Retinal pigment epithelial cell (primary cell): ENCODE measurements around the gene ATF6.

Experiments used
- DNase-seq: peaks from one replicate; pipeline ENCODE4 v3.0.0-alpha.2; 2010; ENCODE audit warnings: low read depth
- H3K4me3 ChIP-seq: 2 replicates; pipeline ENCODE4 v1.5.1; 2011; ENCODE audit warnings: mild to moderate bottlenecking, low read length, control low read depth, moderate library complexity
- TF ChIP-seq, protein P1 (sequence below): conservative IDR thresholded peaks from 2 replicates; pipeline ENCODE4 v1.5.1; 2011; ENCODE audit warnings: low read depth, low read length, control low read depth, inconsistent platforms

ATF6 gene

DNA sequence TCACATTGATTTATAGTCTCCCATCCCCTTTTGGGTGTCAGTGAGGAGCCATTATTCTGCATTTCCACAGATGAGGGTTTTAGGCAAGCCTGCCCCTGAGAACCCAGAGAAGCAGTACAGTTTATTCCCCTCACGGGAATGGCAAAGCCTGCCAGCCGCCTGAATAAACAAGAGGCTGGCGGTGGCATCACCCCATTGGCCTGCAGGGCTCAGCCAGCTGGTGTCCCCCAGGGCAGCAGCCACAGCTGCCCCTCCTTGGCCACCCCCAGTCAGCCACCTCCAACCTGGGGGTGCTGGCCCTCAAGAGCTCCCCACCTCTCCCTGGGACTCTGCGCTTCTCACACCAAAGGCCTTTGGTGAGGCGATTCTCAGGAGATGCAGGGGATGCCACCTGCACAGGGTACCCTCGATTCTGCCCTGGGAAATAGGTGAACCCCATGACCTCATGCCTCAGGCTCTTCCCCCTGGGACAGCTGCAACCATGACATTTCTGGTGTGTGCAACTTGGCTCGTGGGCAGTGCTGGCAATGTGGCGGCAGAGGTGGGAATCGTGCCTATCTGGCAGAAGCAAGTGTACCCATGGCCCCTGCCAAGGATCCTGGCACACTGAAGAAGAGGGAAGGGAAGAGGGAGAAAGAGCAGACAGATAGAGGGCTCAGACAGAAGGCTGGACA is 243.5 kb downstream of the ATF6 start:
- H3K4me3 ChIP-seq = no peak overlapping the region
- TF ChIP-seq, protein P1, sequence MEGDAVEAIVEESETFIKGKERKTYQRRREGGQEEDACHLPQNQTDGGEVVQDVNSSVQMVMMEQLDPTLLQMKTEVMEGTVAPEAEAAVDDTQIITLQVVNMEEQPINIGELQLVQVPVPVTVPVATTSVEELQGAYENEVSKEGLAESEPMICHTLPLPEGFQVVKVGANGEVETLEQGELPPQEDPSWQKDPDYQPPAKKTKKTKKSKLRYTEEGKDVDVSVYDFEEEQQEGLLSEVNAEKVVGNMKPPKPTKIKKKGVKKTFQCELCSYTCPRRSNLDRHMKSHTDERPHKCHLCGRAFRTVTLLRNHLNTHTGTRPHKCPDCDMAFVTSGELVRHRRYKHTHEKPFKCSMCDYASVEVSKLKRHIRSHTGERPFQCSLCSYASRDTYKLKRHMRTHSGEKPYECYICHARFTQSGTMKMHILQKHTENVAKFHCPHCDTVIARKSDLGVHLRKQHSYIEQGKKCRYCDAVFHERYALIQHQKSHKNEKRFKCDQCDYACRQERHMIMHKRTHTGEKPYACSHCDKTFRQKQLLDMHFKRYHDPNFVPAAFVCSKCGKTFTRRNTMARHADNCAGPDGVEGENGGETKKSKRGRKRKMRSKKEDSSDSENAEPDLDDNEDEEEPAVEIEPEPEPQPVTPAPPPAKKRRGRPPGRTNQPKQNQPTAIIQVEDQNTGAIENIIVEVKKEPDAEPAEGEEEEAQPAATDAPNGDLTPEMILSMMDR = no peak
- no peak for DNase-seq

DNA sequence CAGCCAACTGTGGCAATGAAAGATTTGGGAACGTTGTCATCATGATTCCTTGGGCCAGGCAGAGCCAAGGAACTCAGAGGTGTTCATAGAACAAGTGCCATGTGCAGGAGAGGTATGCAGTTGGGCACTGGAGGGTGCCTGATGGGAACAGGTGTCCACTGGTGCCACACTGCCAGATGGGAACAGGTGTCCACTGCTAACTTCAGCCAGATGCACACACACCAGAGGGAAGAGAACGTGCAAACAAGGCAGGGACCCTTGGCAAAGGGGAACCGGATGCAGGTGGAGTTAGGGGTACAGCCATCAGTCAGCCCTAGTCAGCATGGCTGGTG is 244.0 kb downstream of the ATF6 start:
- DNase-seq = no peak
- no peak overlapping the region for H3K4me3 ChIP-seq
- TF ChIP-seq, protein P1 = no peak

GRCh38 chr1:162011337-162012012 is 245.4 kb downstream of the ATF6 start:
- TF ChIP-seq, protein P1 = no peak
- DNase-seq = no peak
- H3K4me3 ChIP-seq = no peak overlapping the region

DNA sequence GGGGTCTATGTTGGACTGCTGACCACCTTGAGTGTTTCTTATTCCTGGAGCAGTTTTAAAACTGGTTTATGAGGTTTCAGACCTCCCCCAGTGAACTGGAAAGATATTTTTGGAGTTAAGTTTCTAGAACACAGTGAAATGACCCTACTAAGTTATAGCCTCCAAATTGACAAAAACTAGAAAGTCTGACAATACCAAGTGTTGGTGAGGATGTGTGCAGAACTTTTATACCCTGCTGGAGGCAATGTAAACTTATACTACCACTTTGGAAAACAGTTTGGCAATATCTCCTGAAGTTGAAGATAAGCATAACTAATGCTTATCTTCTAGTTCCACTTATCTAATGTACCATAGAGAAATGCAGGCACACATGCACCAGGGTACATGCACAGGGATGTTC is 247.2 kb downstream of the ATF6 start:
- TF ChIP-seq, protein P1 = no peak
- H3K4me3 ChIP-seq = no peak overlapping the region
- DNase-seq = no peak
